HFFc6 (cell line): Measurements from ENCODE around the gene RAPGEF1. TPM values are rescaled to one million over a fixed set of nuclear protein-coding genes. Genes with fewer than 3 reads are reported as not detected.

Source experiments
- DNase-seq: peaks from one replicate; pipeline ENCODE4 v3.0.0-alpha.2; 2018
- H3K27ac Mint-ChIP-seq: 2 replicates; pipeline ENCODE4 v1.8.0; 2020; ENCODE audit warnings: mild to moderate bottlenecking, mixed read lengths
- H3K27me3 Mint-ChIP-seq: 2 replicates; pipeline ENCODE4 v1.8.0; 2021; ENCODE audit warnings: mild to moderate bottlenecking, moderate library complexity, mixed read lengths; ENCODE audit not compliant: insufficient read depth
- H3K36me3 Mint-ChIP-seq: 2 replicates; pipeline ENCODE4 v1.8.0; 2021; ENCODE audit warnings: low read depth, mixed read lengths
- H3K4me1 Mint-ChIP-seq: 2 replicates; pipeline ENCODE4 v1.8.0; 2020; ENCODE audit warnings: low read depth, mixed read lengths
- H3K4me3 Mint-ChIP-seq: 2 replicates; pipeline ENCODE4 v1.8.0; 2020; ENCODE audit warnings: mild to moderate bottlenecking, moderate library complexity, mixed read lengths
- H3K9me3 Mint-ChIP-seq: 2 replicates; pipeline ENCODE4 v1.8.0; 2020; ENCODE audit warnings: mild to moderate bottlenecking, mixed read lengths
- total RNA-seq, 6 experiments: library from RNA; stranded (reverse); fragmentation: NEBNext Ultra II Directional; extraction: Animal tissue kit (Norgen Biotek cat#: 25700); gene quantifications; 2 replicates in 1 of 6; 3 replicates in 5 of 6; pipeline ENCODE4 v1.2.3, GENCODE V29; 2021
- TF ChIP-seq, protein P1 (sequence below): fragments of 200-600 bp; sonication (generic); IDR thresholded peaks from 2 replicates; pipeline ENCODE4 v1.5.0; 2021; ENCODE audit warnings: antibody characterized with exemption, mild to moderate bottlenecking

Gene RAPGEF1
- total RNA-seq, 6 experiments from 2014 or later = 38.6 to 46.6 (median 42.3) TPM

- Mint-ChIP-seq H3K27ac (no peak overlapping the region), H3K27me3 (peaks cover 12% of the 10 kb centered on the region), H3K9me3 (no peaks in the 10 kb centered on the region), H3K4me1 (peaks cover 11% of the 10 kb centered on the region; the same call in 1 of the 2 replicates), H3K4me3 (no peak overlapping the region), H3K36me3 (no peaks in the 10 kb centered on the region)
- TF ChIP-seq, protein P1, sequence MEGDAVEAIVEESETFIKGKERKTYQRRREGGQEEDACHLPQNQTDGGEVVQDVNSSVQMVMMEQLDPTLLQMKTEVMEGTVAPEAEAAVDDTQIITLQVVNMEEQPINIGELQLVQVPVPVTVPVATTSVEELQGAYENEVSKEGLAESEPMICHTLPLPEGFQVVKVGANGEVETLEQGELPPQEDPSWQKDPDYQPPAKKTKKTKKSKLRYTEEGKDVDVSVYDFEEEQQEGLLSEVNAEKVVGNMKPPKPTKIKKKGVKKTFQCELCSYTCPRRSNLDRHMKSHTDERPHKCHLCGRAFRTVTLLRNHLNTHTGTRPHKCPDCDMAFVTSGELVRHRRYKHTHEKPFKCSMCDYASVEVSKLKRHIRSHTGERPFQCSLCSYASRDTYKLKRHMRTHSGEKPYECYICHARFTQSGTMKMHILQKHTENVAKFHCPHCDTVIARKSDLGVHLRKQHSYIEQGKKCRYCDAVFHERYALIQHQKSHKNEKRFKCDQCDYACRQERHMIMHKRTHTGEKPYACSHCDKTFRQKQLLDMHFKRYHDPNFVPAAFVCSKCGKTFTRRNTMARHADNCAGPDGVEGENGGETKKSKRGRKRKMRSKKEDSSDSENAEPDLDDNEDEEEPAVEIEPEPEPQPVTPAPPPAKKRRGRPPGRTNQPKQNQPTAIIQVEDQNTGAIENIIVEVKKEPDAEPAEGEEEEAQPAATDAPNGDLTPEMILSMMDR = no peak
- DNase-seq = no peak
These were observed 8.6 kb upstream of the RAPGEF1 start for GRCh38 chr9:131748411-131748955.

DNA sequence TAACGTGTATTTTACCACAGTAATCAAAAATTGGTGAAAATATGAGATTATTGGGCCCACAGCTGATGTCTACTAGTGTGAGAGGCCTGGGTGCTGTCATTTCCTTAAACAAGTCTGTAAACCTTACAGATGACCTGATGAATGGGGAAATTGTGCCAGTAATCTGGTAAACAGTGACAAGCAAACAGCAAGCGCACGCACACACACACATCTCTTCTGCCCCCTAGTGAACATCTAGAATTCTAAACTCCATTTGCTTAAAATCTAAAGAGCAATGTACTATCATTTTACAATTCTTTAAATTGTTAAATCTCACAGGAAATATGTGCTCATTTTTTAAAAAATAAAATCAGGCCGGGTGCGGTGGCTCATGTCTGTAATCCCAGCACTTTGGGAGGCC, 7.5 kb upstream of the RAPGEF1 start:
- peak; percentile 51 for DNase-seq
- H3K27me3 Mint-ChIP-seq = peaks cover 12% of the 10 kb centered on the region
- H3K4me1 Mint-ChIP-seq = peaks cover 16% of the 10 kb centered on the region; the same call in 1 of the 2 replicates
- H3K27ac Mint-ChIP-seq = no peak overlapping the region
- TF ChIP-seq, protein P1 = peak; percentile 77
- no peaks in the 10 kb centered on the region for H3K36me3 Mint-ChIP-seq
- H3K4me3 Mint-ChIP-seq = no peak overlapping the region
- no peaks in the 10 kb centered on the region for H3K9me3 Mint-ChIP-seq

- Mint-ChIP-seq H3K27ac (no peak overlapping the region), H3K9me3 (no peaks in the 10 kb centered on the region), H3K36me3 (no peaks in the 10 kb centered on the region), H3K4me3 (no peak overlapping the region), H3K4me1 (peaks cover 16% of the 10 kb centered on the region; the same call in 1 of the 2 replicates), H3K27me3 (peaks cover 10% of the 10 kb centered on the region)
- no peak for DNase-seq
- TF ChIP-seq, protein P1 = no peak
These were observed 5.7 kb upstream of the RAPGEF1 start for GRCh38 chr9:131745610-131746009.

DNA sequence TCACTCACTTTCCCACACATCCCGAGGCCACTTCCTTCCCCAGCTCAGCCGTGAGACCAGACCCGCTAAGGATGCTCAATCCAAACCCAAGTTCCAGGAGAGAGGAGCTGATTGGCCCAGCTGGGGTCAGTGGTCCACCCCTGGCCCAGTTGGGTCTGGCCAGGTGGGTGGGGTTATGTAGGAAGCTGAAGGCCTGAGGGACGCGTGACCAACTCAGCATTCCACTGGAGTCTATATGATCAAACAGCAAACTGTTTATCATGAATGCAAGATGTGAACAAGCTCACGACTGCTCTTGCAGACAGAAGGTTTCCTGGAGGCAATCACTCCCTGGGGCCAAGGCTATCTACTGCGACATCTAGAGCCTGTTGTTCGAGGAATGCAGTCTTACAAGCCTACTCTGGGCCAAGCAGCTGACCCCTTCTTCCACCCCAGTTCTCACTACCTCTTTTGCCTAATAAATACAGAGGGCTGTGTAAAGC, 4.9 kb upstream of the RAPGEF1 start:
- DNase-seq = no peak
- Mint-ChIP-seq H3K27me3 (peaks cover 6% of the 10 kb centered on the region), H3K4me3 (no peak overlapping the region), H3K4me1 (peaks cover 16% of the 10 kb centered on the region; the same call in 1 of the 2 replicates), H3K36me3 (no peaks in the 10 kb centered on the region), H3K27ac (no peak overlapping the region), H3K9me3 (no peaks in the 10 kb centered on the region)
- TF ChIP-seq, protein P1 = no peak

DNA sequence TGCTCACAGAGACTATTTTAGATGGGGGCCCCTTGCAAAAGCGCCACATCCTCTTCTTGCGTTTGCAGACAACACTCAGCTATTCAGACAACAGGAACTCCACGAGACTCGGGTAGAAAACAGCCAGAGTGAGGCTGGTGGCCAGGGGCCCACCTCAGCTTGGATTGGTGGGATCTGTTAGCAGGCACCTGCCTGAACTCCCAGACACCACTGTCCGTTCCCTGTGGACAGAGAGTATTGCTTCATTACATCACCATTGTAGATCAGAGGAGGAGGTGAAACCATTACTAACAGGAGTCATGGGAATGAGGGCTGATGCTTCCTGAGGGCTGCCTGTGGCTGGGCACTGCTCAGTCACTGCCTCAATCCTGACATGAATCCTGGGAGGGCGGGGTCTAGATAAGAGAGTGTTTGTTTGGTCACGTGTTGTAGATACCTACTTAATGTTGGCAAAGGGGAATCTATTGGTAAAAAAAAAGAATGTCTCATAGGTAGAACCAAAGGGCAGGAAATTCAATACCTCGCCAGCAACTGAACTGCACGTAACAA, 4.4 kb upstream of the RAPGEF1 start:
- Mint-ChIP-seq H3K27ac (no peak overlapping the region), H3K36me3 (no peaks in the 10 kb centered on the region), H3K4me1 (peaks cover 16% of the 10 kb centered on the region; the same call in 1 of the 2 replicates), H3K4me3 (no peak overlapping the region), H3K9me3 (no peaks in the 10 kb centered on the region), H3K27me3 (peaks cover 4% of the 10 kb centered on the region)
- TF ChIP-seq, protein P1 = no peak
- no peak for DNase-seq
